KG1 (cell line): Measurements from ENCODE around the gene TMEM61.
"Not testable (repeated sequence)": the region's sequence is repeated elsewhere in the genome, so short reads cannot be mapped to it uniquely, and the experiment has no call there.

Experiments used
- DNase-seq: peaks from one replicate; lab custom pipeline; 2025; lab: John Stamatoyannopoulos, UW

Gene TMEM61

DNA sequence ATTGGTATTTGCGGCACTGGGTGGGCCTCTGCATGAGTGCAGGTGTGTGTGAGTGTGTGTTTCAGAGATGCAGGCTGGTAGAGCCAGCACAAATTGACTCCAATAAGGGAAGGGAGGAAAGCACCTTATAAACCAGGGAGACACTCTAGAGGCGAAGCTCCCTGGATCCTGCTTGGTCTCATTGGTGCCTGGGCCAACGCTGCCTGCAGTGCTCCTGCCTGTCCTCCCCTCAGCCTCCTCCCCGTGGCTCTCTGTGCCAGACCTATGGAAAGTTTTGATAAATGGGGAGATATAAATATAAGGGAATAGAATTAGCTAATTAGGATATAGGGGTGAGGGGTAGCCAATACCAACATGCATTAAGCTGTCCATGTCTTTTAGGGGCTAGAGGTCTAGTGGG is 20.9 kb downstream of the TMEM61 start:
- no peak for DNase-seq

GRCh38 chr1:55002686-55003085 is 22.3 kb downstream of the TMEM61 start:
- no peak for DNase-seq

GRCh38 chr1:55005351-55006140 is 25.1 kb downstream of the TMEM61 start:
- no peak for DNase-seq

GRCh38 chr1:55006931-55007330 is 26.5 kb downstream of the TMEM61 start:
- no peak for DNase-seq

DNA sequence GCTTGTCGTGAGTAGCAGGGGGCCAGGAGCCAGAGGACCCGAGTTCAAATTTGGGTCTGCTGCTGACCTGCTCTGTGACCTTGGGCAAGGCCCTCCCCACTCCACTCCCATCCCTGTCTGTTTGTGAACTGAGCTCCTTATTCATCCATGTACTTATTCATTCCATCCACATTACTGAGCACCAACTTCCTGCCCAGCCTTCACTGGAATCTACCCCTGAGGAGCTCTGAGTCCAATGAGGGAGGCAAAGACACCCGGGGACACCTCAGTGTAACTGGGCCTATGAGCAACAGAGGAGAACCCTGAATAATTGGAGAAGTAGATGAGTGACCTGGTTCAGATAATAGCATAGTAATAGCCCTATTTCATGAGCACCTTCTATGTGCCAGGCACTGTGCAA is 27.2 kb downstream of the TMEM61 start:
- no peak for DNase-seq

DNA sequence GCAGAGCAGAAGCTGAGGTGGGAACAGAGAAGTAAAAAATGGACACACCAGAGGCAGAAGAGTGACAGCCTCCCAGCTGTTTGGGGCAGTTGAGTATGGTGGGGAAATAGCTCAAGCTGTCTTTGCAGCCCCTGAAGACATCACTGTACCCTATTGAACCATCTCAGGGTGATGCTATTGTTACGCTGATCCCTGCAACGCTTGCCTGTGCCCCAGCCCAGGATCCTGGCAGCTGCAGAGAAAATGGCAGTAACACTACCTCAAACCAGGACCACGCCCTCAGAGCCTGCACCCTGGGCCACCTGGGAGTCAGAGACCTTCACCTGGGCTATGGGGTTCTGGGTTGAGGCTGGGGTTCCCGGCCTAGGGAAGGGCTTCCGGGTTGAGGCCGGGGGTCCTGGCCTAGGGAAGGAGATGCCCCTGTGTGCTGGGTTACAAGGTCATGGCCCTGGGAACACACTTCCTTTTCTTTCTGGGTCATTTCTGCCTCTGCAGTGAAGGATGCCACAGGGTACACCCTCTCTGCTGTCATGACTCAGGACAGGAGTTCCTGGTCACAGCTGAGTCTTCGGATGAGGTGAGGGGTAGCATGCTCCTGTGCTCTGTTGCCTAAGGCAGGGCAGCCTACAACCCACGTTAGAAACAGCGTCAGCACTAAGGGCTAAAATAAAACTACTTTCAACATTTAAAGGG is 29.9 kb downstream of the TMEM61 start:
- DNase-seq = no peak

- no peak for DNase-seq
Measured at GRCh38 chr1:55010887-55011217, 30.4 kb downstream of the TMEM61 start.

DNA sequence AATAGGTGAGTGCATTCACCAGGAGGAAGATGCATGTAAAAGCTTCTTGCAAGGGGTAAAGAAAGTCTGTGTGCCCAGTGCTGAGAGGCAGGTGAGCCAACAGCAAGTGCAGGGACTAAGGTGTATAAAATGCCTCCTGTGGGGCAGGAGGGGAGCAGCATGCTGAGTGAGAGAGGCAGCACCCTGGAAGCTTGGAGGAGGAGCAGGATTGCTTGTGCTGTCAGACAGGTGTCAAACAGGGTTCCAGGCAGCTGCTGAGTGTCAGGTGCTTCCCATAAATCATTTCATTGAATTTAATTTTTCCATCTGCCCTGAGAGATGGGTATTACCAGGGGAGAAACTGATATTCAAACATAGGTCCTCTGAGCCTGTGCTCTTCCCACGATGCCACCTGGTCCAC is 32.2 kb downstream of the TMEM61 start:
- no peak for DNase-seq

DNA sequence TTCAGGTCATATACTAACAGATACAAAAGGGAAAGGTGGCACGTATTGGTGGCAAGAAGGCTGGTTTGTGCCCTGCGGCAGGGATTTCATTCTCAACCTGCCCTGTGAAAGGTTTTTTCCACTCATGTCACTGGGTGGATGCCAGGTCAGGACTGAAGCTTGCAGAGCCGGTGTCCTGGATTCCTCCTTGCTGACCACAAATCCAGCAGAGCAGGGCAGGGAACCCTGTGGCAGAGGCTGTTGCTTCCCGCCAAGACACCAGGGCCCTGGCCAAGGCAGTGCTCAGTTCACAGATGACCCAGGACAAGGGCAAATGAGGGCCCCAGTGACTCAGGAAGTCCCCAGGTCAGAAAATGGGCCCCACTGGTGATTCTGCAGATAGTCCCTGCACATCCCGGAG is 34.7 kb downstream of the TMEM61 start:
- no peak for DNase-seq

- DNase-seq = no peak
Measured at GRCh38 chr1:55015731-55016620, 35.5 kb downstream of the TMEM61 start.

GRCh38 chr1:55018395-55018794 is 38.0 kb downstream of the TMEM61 start:
- DNase-seq = no peak

GRCh38 chr1:55021942-55022546 is 41.6 kb downstream of the TMEM61 start:
- DNase-seq = peak; percentile 46

- not testable (repeated sequence) for DNase-seq
Measured at GRCh38 chr1:55024163-55024562, 43.7 kb downstream of the TMEM61 start.

DNA sequence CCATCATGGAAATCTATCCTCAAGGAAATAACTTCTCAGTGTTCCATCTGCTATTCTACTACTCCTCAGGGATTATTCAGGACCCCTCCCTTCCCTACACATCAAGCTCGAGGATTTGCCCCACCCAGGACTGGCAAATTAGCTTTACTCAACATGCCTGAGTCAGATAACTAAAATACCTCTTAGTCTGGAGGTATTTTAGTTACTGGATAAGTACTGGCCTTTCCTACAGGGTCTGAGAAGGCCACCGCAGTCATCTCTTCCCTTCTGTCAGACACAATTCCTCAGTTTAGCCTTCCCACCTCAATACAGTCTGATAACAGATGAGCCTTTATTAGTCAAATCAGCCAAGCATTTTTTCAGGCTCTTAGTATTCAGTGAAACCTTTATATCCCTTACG is 46.3 kb downstream of the TMEM61 start:
- DNase-seq = not testable (repeated sequence)

- DNase-seq = not testable (repeated sequence)
Measured at GRCh38 chr1:55031098-55031497, 50.7 kb downstream of the TMEM61 start.

DNA sequence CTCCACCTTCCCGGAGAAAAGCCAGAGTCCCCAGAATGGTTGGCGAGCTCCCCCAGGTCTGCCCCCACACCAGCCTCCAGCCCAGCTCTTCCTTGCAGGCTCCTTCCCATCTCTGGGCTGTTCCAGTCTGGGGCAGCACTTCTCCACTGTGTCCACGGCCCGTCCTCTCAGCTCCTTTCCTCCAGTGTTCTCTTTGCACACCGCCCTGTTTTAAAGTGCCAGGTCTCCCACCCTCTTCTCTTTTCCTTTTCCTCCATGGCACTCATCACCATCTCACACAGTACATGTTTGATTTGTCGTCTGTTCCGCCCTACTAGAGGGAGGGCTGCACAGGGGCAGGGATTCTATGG is 52.8 kb downstream of the TMEM61 start:
- DNase-seq = no peak

- DNase-seq = no peak
Measured at GRCh38 chr1:55034476-55035133, 54.2 kb downstream of the TMEM61 start.

DNA sequence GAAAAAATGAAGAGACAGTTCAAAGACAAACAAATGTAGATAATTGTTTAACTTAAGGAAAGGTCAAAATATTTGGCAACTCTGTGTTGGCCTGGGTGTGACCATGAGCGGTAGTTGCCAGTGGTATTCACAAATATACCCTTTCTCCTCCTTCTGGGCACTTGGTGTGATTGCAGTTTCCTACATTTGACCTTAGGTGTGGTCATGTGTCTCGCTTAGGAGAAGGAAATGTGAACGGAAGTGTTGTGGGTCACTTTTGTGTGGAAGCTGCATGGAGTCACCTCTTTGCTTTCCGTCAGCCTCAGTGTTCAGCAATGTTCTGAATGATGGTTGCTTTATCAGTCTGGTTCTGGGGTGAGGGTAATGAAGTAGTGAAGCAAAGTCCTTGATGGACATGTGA is 55.5 kb downstream of the TMEM61 start:
- no peak for DNase-seq

DNA sequence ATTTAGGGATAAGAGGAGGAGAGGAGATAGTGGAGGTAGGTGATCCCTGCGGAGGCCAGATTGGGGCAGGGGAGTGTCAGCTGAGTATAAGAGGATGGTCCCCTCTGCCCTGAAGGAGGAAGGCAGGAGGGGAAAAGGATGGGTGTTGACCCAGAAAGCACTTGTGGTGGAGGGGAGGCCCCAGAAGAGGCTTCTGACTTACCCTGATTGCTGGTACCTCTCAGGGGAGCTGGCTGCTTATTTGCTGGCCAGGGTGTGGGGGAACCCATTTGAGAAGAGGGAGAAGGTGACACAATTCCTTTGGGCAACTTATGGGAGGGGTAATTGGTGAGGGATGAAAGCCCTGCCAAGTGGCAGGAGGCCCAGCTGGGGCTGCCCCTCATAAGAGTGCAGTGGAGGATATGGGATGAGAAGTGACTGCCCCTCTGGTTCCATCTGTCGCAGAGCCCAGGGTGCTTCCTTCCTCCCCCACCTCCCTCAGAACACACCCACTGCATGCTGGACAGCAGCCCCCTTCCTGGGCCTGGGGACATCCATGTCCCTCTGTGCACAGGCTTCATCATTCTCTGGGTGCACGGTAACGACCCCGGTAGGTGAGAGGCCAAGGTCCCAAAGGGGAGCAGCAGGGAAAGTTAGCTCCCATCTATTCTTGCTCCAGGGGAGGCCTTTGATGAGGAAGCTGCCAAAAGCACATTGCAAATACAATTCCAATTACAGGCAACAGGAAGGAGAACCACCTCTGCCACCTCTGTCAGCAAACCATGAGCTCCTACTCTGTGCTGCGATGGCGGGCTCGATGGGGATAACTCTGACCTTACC is 57.5 kb downstream of the TMEM61 start:
- DNase-seq = no peak

DNA sequence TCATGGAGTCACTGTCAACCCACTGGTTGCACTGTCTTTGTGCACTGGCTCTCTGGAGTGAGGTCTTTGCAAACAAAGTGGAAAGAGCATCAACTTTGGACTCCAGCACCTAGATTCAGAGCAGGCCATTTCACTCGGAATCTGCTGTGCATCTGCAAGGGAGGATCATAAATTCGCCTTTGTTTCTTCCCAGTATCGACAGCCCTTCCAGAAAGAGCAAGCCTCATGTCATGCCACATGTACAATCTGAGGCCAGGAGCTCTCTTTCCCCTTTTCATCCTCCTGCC is 58.1 kb downstream of the TMEM61 start:
- DNase-seq = no peak

GRCh38 chr1:55038974-55039341 is 58.5 kb downstream of the TMEM61 start:
- DNase-seq = no peak
